ENCODE results near the gene ASCL2. TPM values are rescaled to one million over a fixed set of nuclear protein-coding genes. Genes with fewer than 3 reads are reported as not detected.

The ASCL2 gene
- total and polyA plus RNA-seq, 2 of the 4 experiments (the other 2 are of a cell fraction) = not detected

GRCh38 chr11:2302306-2302895 lies 32.0 kb upstream of the ASCL2 start:
- ChIA-PET POLR2A (ENCODE audit: unreplicated experiment) (no interaction called here), CTCF (interaction anchor here (1.7 kb wide), 1 partner anchor 117 kb away, joined by 5 read pairs; no protein-coding TSS in a partner anchor)
- Histone ChIP-seq H3K79me1 (ENCODE audit: low read depth in 1 of 2, low read length in 2 of 2) (no peaks in the 10 kb centered on the region), H3K4me3 (ENCODE audit: insufficient read depth, low read depth, low read length) (no peak overlapping the region), H3K4ac (ENCODE audit: low read depth, low read length) (no peak overlapping the region), H3K36me3 (ENCODE audit: control insufficient read depth, insufficient read depth, low read length) (no peaks in the 10 kb centered on the region), H3K56ac (ENCODE audit: extremely low read depth, insufficient read depth, low read length) (no peak overlapping the region), H4K8ac (ENCODE audit: low read depth in 2 of 2, low read length in 2 of 2) (no peak overlapping the region), H3K14ac (replicated peaks; ENCODE audit: low read depth, low read length) (no peak overlapping the region), H3K4me2 (ENCODE audit: low read depth, low read length) (no peak overlapping the region), H2BK120ac (ENCODE audit: low read depth, low read length) (no peak overlapping the region), H2BK20ac (ENCODE audit: low read depth, low read length) (no peak overlapping the region), H4K5ac (ENCODE audit: low read depth, low read length) (no peak overlapping the region), H3K9ac (ENCODE audit: low read depth, low read length) (no peak overlapping the region), H3K9me1 (ENCODE audit: insufficient read depth, low read length) (peaks cover 6% of the 10 kb centered on the region), H3K23ac (ENCODE audit: low read depth, low read length) (no peak overlapping the region), H3K27me3 (ENCODE audit: control insufficient read depth, insufficient read depth, low read length) (peaks cover 13% of the 10 kb centered on the region; the same call in 1 of the 2 replicates), H2AK5ac (ENCODE audit: low read depth, low read length) (no peak overlapping the region), H3K9me3 (ENCODE audit: control insufficient read depth, insufficient read depth, low read length) (no peaks in the 10 kb centered on the region), H2BK5ac (ENCODE audit: low read depth, low read length, poor library complexity, severe bottlenecking) (no peak overlapping the region), H4K91ac (ENCODE audit: insufficient read depth, low read depth, low read length) (no peak overlapping the region), H3K18ac (ENCODE audit: low read depth, low read length) (no peak overlapping the region), H2AFZ (replicated peaks; ENCODE audit: low read length, poor library complexity) (peak overlapping the region; percentile 51), H2BK15ac (ENCODE audit: low read depth, low read length) (no peak overlapping the region), H3K4me1 (ENCODE audit: control insufficient read depth, insufficient read depth, low read length) (peaks cover 11% of the 10 kb centered on the region), H4K20me1 (ENCODE audit: insufficient read depth, low read length) (peaks cover 3% of the 10 kb centered on the region; the same call in 1 of the 2 replicates), H2AK9ac (replicated peaks; ENCODE audit: low read depth, low read length, poor library complexity) (no peak overlapping the region), H3K27ac (ENCODE audit: insufficient read depth, low read length) (no peak overlapping the region)
- 83% methylated on average over 8 of the region's 16 CpGs; no CpG with 5 or more reads in 1 of the 2 experiments for WGBS, 2 experiments (ENCODE audit: extremely low coverage in 2 of 2, insufficient read length in 1 of 2)
- intact Hi-C loops (cut with micrococcal nuclease) = no loop called here
- DNase-seq = no peak
- TF ChIP-seq SMC3 (IDR thresholded peaks at IDR 0.05; ENCODE audit: low read depth, low read length) (no peak), CEBPB (IDR thresholded peaks at IDR 0.05; ENCODE audit: low read depth, low read length) (no peak), RAD21 (IDR thresholded peaks at IDR 0.05; ENCODE audit: low read length) (no peak), POLR2A (IDR thresholded peaks at IDR 0.05; ENCODE audit: low read depth, low read length) (no peak), FOS (IDR thresholded peaks at IDR 0.05; ENCODE audit: low read depth, low read length) (no peak), RCOR1 (IDR thresholded peaks at IDR 0.05; ENCODE audit: insufficient replicate concordance, low read length) (no peak), MXI1 (IDR thresholded peaks at IDR 0.05; ENCODE audit: borderline replicate concordance, low read depth, low read length) (no peak), NFE2L2 (IDR thresholded peaks at IDR 0.05; ENCODE audit: low read depth, low read length) (no peak), USF2 (IDR thresholded peaks at IDR 0.05; ENCODE audit: low read depth, low read length) (no peak), CTCF (conservative IDR thresholded peaks at IDR 0.05; ENCODE audit: low read depth, low read length) (no peak), CHD1 (IDR thresholded peaks at IDR 0.05; ENCODE audit: low read depth, low read length) (no peak), MAFK (IDR thresholded peaks at IDR 0.05; ENCODE audit: low read depth, low read length) (no peak), ELK1 (IDR thresholded peaks at IDR 0.05; ENCODE audit: borderline replicate concordance, low read depth, low read length) (no peak), MAZ (IDR thresholded peaks at IDR 0.05; ENCODE audit: borderline replicate concordance, low read depth, low read length) (no peak), RFX5 (IDR thresholded peaks at IDR 0.05; ENCODE audit: low read depth, low read length) (no peak)
- no TSS peak for BruUV-seq (replicated peaks)
- in situ Hi-C loops (cut with MboI; ENCODE audit: low sequenced_read_pairs) = no loop called here
- dilution Hi-C loops (cut with HindIII; ENCODE audit: low sequenced_read_pairs, unreplicated experiment) = no loop called here
- no peak for ATAC-seq (ENCODE audit: low read depth)

Data from IMR-90 (cell line).